Measurements from ENCODE around the gene LPP.

The LPP gene

GRCh38 chr3:188158731-188159310, 4.9 kb downstream of the LPP start:
- no peak overlapping the region for H3K27ac ChIP-seq
- TF ChIP-seq CTCF (IDR thresholded peaks at IDR 0.05) (no peak), ZFX (IDR thresholded peaks at IDR 0.05; ENCODE audit: borderline replicate concordance) (no peak)

GRCh38 chr3:188160751-188161150, 6.8 kb downstream of the LPP start:
- TF ChIP-seq ZFX (IDR thresholded peaks at IDR 0.05; ENCODE audit: borderline replicate concordance), result no peak
- no peak for TF ChIP-seq CTCF (IDR thresholded peaks at IDR 0.05)
- H3K27ac ChIP-seq, result no peak overlapping the region

- peak overlapping the region; percentile 32; the same call in 1 of the 2 replicates for H3K27ac ChIP-seq
- TF ChIP-seq CTCF (IDR thresholded peaks at IDR 0.05) (no peak), ZFX (IDR thresholded peaks at IDR 0.05; ENCODE audit: borderline replicate concordance) (no peak)
These were observed 10.3 kb downstream of the LPP start for GRCh38 chr3:188164248-188164687.

- no peak for TF ChIP-seq ZFX (IDR thresholded peaks at IDR 0.05; ENCODE audit: borderline replicate concordance)
- no peak for TF ChIP-seq CTCF (IDR thresholded peaks at IDR 0.05)
- H3K27ac ChIP-seq, result no peak overlapping the region
These were observed 11.6 kb downstream of the LPP start for GRCh38 chr3:188165596-188165995.

- no peak overlapping the region for H3K27ac ChIP-seq
These were observed 12.5 kb downstream of the LPP start for GRCh38 chr3:188166441-188166840.

GRCh38 chr3:188168186-188168585, 14.2 kb downstream of the LPP start:
- TF ChIP-seq CTCF (IDR thresholded peaks at IDR 0.05) (no peak), ZFX (IDR thresholded peaks at IDR 0.05; ENCODE audit: borderline replicate concordance) (no peak)
- H3K27ac ChIP-seq, result no peak overlapping the region

More at GRCh38 chr3:188166441-188166840, 12.5 kb downstream of the LPP start:
- TF ChIP-seq ZFX (IDR thresholded peaks at IDR 0.05; ENCODE audit: borderline replicate concordance) (no peak), CTCF (IDR thresholded peaks at IDR 0.05) (no peak)

- no peak overlapping the region for H3K27ac ChIP-seq
- TF ChIP-seq ZFX (IDR thresholded peaks at IDR 0.05; ENCODE audit: borderline replicate concordance) (no peak), CTCF (IDR thresholded peaks at IDR 0.05) (no peak)
These were observed 14.7 kb downstream of the LPP start for GRCh38 chr3:188168648-188169047.

Data from 22Rv1 (cell line).